SU-DHL-6 (cell line): ENCODE measurements around the gene SATB2.

Experiments
- H2AFZ ChIP-seq: fragments of 200-600 bp; sonication (generic); 2 replicates; pipeline ENCODE4 v1.6.1; 2014; ENCODE audit warnings: low read depth, mild to moderate bottlenecking, moderate library complexity, mixed read lengths, antibody characterized with exemption, low read length; ENCODE audit not compliant: severe bottlenecking
- H3F3A ChIP-seq: fragments of 200-600 bp; shearing (Covaris generic); 2 replicates; pipeline ENCODE4 v1.6.0; 2016; ENCODE audit warnings: antibody characterized with exemption, mild to moderate bottlenecking; ENCODE audit not compliant: insufficient read depth
- H3K27ac ChIP-seq: fragments of 200-600 bp; sonication (generic); 2 replicates; pipeline ENCODE4 v1.5.1; 2016; ENCODE audit warnings: low read depth, mild to moderate bottlenecking, low read length, moderate library complexity, mixed read lengths
- H3K27me3 ChIP-seq: fragments of 200-600 bp; sonication (generic), shearing (Covaris generic); 2 replicates; pipeline ENCODE4 v1.6.0; 2014; ENCODE audit warnings: mild to moderate bottlenecking, low read length
- H3K36me3 ChIP-seq: fragments of 200-600 bp; sonication (generic); 2 replicates; pipeline ENCODE4 v1.6.1; 2014; ENCODE audit warnings: mild to moderate bottlenecking, low read length, mixed read lengths
- H3K4me2 ChIP-seq: fragments of 300-600, 200-600 bp; shearing (Covaris generic), sonication (generic); 2 replicates; pipeline ENCODE4 v1.6.0; 2014; ENCODE audit warnings: low read length, low read depth, mild to moderate bottlenecking; ENCODE audit not compliant: poor library complexity, severe bottlenecking
- H3K4me3 ChIP-seq: fragments of 200-600 bp; sonication (generic); 2 replicates; pipeline ENCODE4 v1.5.1; 2014; ENCODE audit warnings: antibody characterized with exemption, low read length, mild to moderate bottlenecking, mixed read lengths; ENCODE audit not compliant: insufficient read depth, poor library complexity, severe bottlenecking
- H3K79me2 ChIP-seq: fragments of 200-600 bp; sonication (generic); 2 replicates; pipeline ENCODE4 v1.6.1; 2014; ENCODE audit warnings: mild to moderate bottlenecking, low read length, moderate library complexity; ENCODE audit not compliant: insufficient read depth
- H3K9ac ChIP-seq: fragments of 200-600 bp; sonication (generic); 2 replicates; pipeline ENCODE4 v1.7.0; 2014; ENCODE audit warnings: mild to moderate bottlenecking, low read length
- H3K9me2 ChIP-seq: fragments of 200-600 bp; sonication (generic); replicated peaks from 2 replicates; pipeline ENCODE4 v1.6.1; 2014; ENCODE audit warnings: low read length; ENCODE audit not compliant: insufficient read depth
- H3K9me3 ChIP-seq: fragments of 200-600 bp; sonication (generic); 2 replicates; pipeline ENCODE4 v1.6.1; 2014; ENCODE audit warnings: low read length, mixed read lengths; ENCODE audit not compliant: insufficient read depth
- H4K20me1 ChIP-seq: fragments of 200-600 bp; sonication (generic); 2 replicates; pipeline ENCODE4 v1.6.1; 2014; ENCODE audit warnings: low read depth, mild to moderate bottlenecking, antibody characterized with exemption, low read length, moderate library complexity, mixed read lengths
- CTCF ChIP-seq: fragments of 200-600 bp; sonication (generic); IDR thresholded peaks from one replicate; pipeline ENCODE4 v1.5.1; 2017; ENCODE audit warnings: antibody characterized with exemption, mild to moderate bottlenecking, low read length, moderate library complexity; ENCODE audit not compliant: insufficient read depth, poor library complexity, severe bottlenecking
- EZH2phosphoT487 ChIP-seq: fragments of 200-600 bp; sonication (generic), shearing (Covaris generic); conservative IDR thresholded peaks from 2 replicates; pipeline ENCODE4 v1.6.1; 2018; ENCODE audit warnings: mild to moderate bottlenecking, antibody characterized with exemption, low read length, moderate library complexity, mixed read lengths

Gene SATB2

DNA sequence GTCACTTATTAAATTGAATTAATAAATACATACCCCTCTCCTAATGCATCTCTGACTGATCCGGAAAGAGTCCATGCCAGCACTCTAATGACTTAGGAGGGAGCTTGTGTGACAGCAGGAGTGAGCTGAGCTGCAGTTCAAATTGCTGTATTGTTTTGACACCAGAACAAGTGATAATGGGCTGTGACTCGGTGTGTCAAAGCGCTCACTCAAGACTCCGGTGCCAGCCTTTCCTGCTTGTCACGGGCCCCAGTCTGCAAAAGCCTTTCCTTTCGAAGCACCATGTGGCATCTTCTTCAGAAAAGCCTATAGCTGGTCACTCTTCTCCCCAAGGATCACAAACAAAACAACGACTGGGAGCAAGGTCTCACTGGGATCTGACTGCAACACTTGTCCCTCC lies 43.3 kb downstream of the SATB2 start:
- H3K9me2 ChIP-seq: no peaks in the 10 kb centered on the region
- H3K27me3 ChIP-seq: no peaks in the 10 kb centered on the region
- no peak overlapping the region for H2AFZ ChIP-seq
- H3K9me3 ChIP-seq: no peaks in the 10 kb centered on the region
- no peaks in the 10 kb centered on the region for H3K36me3 ChIP-seq
- no peak overlapping the region for H3K27ac ChIP-seq
- H3F3A ChIP-seq: no peaks in the 10 kb centered on the region
- TF ChIP-seq CTCF (no peak), EZH2phosphoT487 (no peak)
- H3K4me2 ChIP-seq: no peak overlapping the region
- H3K79me2 ChIP-seq: no peaks in the 10 kb centered on the region
- H3K4me3 ChIP-seq: no peak overlapping the region
- H4K20me1 ChIP-seq: no peaks in the 10 kb centered on the region
- H3K9ac ChIP-seq: no peak overlapping the region

GRCh38 chr2:199414001-199414400 lies 43.7 kb downstream of the SATB2 start:
- Histone ChIP-seq H3K27me3 (no peaks in the 10 kb centered on the region), H3K36me3 (no peaks in the 10 kb centered on the region), H3F3A (no peaks in the 10 kb centered on the region), H3K79me2 (no peaks in the 10 kb centered on the region), H3K9me2 (no peaks in the 10 kb centered on the region), H4K20me1 (no peaks in the 10 kb centered on the region), H3K4me3 (no peak overlapping the region), H3K27ac (no peak overlapping the region), H2AFZ (no peak overlapping the region), H3K9me3 (no peaks in the 10 kb centered on the region), H3K9ac (no peak overlapping the region), H3K4me2 (no peak overlapping the region)
- no peak for TF ChIP-seq CTCF
- TF ChIP-seq EZH2phosphoT487: no peak

DNA sequence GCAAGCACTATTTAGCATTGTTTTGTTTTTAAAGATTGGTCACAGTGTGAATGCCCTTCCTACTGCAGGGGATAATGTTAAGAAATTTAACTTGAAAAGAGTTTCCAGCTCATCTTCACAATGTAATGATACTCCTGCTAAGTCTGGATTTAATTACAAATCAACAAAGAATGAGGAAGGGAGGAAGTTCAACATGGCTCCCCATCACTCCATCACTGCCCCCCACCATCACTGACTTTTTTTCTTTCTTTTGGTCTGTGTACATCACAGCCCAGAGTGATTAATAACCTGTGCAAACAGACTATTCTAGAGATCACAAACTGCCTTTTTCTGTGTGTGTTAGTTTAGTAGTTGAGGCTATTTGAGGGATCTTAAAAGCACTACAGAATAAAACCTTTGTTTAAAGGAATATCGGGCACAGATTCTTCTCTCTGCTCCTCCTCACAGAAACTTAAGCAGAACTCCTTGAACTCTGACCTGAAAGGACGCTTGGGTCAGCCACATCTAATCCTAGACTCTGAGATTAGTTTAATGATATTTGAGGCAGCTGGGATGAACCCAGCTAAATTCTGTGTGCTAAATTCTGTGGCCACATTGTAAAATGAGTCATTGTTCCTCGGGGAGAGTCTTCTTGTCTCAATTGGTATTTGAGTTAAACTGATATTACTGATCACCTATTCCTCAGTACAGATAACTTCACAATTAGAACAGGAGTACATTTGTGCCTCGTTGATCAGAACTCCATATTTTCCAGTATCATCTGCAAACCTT lies 47.8 kb downstream of the SATB2 start:
- H3K9ac ChIP-seq: no peak overlapping the region
- H3K36me3 ChIP-seq: no peaks in the 10 kb centered on the region
- H3K4me3 ChIP-seq: no peak overlapping the region
- no peaks in the 10 kb centered on the region for H3K9me3 ChIP-seq
- TF ChIP-seq CTCF (no peak), EZH2phosphoT487 (no peak)
- H3F3A ChIP-seq: no peaks in the 10 kb centered on the region
- no peaks in the 10 kb centered on the region for H3K9me2 ChIP-seq
- no peaks in the 10 kb centered on the region for H3K79me2 ChIP-seq
- no peak overlapping the region for H3K27ac ChIP-seq
- H3K27me3 ChIP-seq: no peaks in the 10 kb centered on the region
- no peak overlapping the region for H3K4me2 ChIP-seq
- H2AFZ ChIP-seq: no peak overlapping the region
- no peaks in the 10 kb centered on the region for H4K20me1 ChIP-seq
